HEK293 (cell line): ENCODE data around the gene OPCML.

ENCODE experiments used
- ATF2 ChIP-seq: fragments of 450-650 bp; formaldehyde crosslinking; IDR thresholded peaks from 2 replicates; pipeline ENCODE4 v1.5.1; 2016; ENCODE audit warnings: missing biosample characterization, missing genetic modification characterization, low read depth
- CTCF ChIP-seq: fragments of 450-650 bp; formaldehyde crosslinking; IDR thresholded peaks from 2 replicates; pipeline ENCODE4 v1.5.1; 2016; ENCODE audit warnings: missing biosample characterization, missing genetic modification characterization
- KLF1 ChIP-seq: fragments of 450-650 bp; formaldehyde crosslinking; IDR thresholded peaks from 2 replicates; pipeline ENCODE4 v1.5.1; 2016; ENCODE audit warnings: missing biosample characterization, missing genetic modification characterization
- TSHZ1 ChIP-seq: fragments of 450-650 bp; formaldehyde crosslinking; IDR thresholded peaks from 2 replicates; pipeline ENCODE4 v1.5.1; 2016; ENCODE audit warnings: missing biosample characterization, missing genetic modification characterization, borderline replicate concordance
- ZBTB1 ChIP-seq: fragments of 450-650 bp; formaldehyde crosslinking; IDR thresholded peaks from 2 replicates; pipeline ENCODE4 v1.5.1; 2016; ENCODE audit warnings: missing biosample characterization, missing genetic modification characterization
- ZBTB17 ChIP-seq: fragments of 450-650 bp; formaldehyde crosslinking; IDR thresholded peaks from 2 replicates; pipeline ENCODE4 v1.5.1; 2016; ENCODE audit warnings: missing biosample characterization, missing genetic modification characterization
- ZBTB20 ChIP-seq: fragments of 450-650 bp; formaldehyde crosslinking; IDR thresholded peaks from 2 replicates; pipeline ENCODE4 v1.5.1; 2016; ENCODE audit warnings: missing biosample characterization, missing genetic modification characterization
- ZNF169 ChIP-seq: fragments of 450-650 bp; formaldehyde crosslinking; IDR thresholded peaks from 2 replicates; pipeline ENCODE4 v1.5.1; 2016; ENCODE audit warnings: missing biosample characterization, missing genetic modification characterization
- ZNF701 ChIP-seq: fragments of 450-650 bp; formaldehyde crosslinking; IDR thresholded peaks from 2 replicates; pipeline ENCODE4 v1.5.1; 2016; ENCODE audit warnings: missing biosample characterization, missing genetic modification characterization
- TF ChIP-seq, protein P1 (sequence below): fragments of 450-650 bp; formaldehyde crosslinking; IDR thresholded peaks from 2 replicates; pipeline ENCODE4 v1.5.1; 2016; ENCODE audit warnings: missing biosample characterization, missing genetic modification characterization
- TF ChIP-seq, protein P2 (sequence below): fragments of 450-650 bp; formaldehyde crosslinking; IDR thresholded peaks from 2 replicates; pipeline ENCODE4 v1.5.1; 2016; ENCODE audit warnings: missing biosample characterization, missing genetic modification characterization

GRCh38 chr11:132865623-132866022 lies 666.7 kb downstream of the OPCML start:
- TF ChIP-seq CTCF (tag by site-specific recombination): no peak
- TF ChIP-seq ZBTB20 (tag by site-specific recombination): no peak
- TF ChIP-seq ATF2 (tag by site-specific recombination): no peak
- TF ChIP-seq ZNF701 (tag by site-specific recombination): no peak
- TF ChIP-seq, protein P1, sequence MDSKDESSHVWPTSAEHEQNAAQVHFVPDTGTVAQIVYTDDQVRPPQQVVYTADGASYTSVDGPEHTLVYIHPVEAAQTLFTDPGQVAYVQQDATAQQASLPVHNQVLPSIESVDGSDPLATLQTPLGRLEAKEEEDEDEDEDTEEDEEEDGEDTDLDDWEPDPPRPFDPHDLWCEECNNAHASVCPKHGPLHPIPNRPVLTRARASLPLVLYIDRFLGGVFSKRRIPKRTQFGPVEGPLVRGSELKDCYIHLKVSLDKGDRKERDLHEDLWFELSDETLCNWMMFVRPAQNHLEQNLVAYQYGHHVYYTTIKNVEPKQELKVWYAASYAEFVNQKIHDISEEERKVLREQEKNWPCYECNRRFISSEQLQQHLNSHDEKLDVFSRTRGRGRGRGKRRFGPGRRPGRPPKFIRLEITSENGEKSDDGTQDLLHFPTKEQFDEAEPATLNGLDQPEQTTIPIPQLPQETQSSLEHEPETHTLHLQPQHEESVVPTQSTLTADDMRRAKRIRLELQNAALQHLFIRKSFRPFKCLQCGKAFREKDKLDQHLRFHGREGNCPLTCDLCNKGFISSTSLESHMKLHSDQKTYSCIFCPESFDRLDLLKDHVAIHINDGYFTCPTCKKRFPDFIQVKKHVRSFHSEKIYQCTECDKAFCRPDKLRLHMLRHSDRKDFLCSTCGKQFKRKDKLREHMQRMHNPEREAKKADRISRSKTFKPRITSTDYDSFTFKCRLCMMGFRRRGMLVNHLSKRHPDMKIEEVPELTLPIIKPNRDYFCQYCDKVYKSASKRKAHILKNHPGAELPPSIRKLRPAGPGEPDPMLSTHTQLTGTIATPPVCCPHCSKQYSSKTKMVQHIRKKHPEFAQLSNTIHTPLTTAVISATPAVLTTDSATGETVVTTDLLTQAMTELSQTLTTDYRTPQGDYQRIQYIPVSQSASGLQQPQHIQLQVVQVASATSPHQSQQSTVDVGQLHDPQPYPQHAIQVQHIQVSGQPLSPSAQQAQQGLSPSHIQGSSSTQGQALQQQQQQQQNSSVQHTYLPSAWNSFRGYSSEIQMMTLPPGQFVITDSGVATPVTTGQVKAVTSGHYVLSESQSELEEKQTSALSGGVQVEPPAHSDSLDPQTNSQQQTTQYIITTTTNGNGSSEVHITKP (tag by site-specific recombination): no peak
- TF ChIP-seq, protein P2, sequence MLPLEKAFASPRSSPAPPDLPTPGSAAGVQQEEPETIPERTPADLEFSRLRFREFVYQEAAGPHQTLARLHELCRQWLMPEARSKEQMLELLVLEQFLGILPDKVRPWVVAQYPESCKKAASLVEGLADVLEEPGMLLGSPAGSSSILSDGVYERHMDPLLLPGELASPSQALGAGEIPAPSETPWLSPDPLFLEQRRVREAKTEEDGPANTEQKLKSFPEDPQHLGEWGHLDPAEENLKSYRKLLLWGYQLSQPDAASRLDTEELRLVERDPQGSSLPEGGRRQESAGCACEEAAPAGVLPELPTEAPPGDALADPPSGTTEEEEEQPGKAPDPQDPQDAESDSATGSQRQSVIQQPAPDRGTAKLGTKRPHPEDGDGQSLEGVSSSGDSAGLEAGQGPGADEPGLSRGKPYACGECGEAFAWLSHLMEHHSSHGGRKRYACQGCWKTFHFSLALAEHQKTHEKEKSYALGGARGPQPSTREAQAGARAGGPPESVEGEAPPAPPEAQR (tag by site-specific recombination): no peak
- no peak for TF ChIP-seq ZBTB17 (tag by site-specific recombination)
- TF ChIP-seq TSHZ1: no peak
- no peak for TF ChIP-seq ZNF169 (tag by site-specific recombination)
- no peak for TF ChIP-seq KLF1 (tag by site-specific recombination)
- TF ChIP-seq ZBTB1: no peak
